ENCODE measurements around the gene U2SURP. TPM values are rescaled to one million over a fixed set of nuclear protein-coding genes. Genes with fewer than 3 reads are reported as not detected.
A peak's percentile ranks its signal among the peaks of the same experiment; 100 is the strongest.

U2SURP gene
- total RNA-seq, 6 experiments from 2014 or later: 55.3 to 71.4 (median 67.1) TPM

GRCh38 chr3:143081365-143081764 lies 80.0 kb downstream of the U2SURP start:
- H3K4me1 Mint-ChIP-seq (ENCODE audit: low read depth): peaks cover 19% of the 10 kb centered on the region
- peaks cover 5% of the 10 kb centered on the region; the same call in 1 of the 2 replicates for H3K9me3 Mint-ChIP-seq
- no peak for TF ChIP-seq CTCF (IDR thresholded peaks at IDR 0.05)
- no peaks in the 10 kb centered on the region for H3K36me3 Mint-ChIP-seq (ENCODE audit: low read depth)
- DNase-seq: no peak
- H3K27me3 Mint-ChIP-seq (ENCODE audit: insufficient read depth): peaks cover 3% of the 10 kb centered on the region; the same call in 1 of the 2 replicates
- H3K4me3 Mint-ChIP-seq: no peak overlapping the region
- no peak overlapping the region for H3K27ac Mint-ChIP-seq

- DNase-seq: no peak
- Mint-ChIP-seq H3K27me3 (ENCODE audit: insufficient read depth) (peaks cover 1% of the 10 kb centered on the region; the same call in 1 of the 2 replicates), H3K4me1 (ENCODE audit: low read depth) (peaks cover 19% of the 10 kb centered on the region), H3K4me3 (no peak overlapping the region), H3K9me3 (peaks cover 5% of the 10 kb centered on the region; the same call in 1 of the 2 replicates), H3K36me3 (ENCODE audit: low read depth) (no peaks in the 10 kb centered on the region), H3K27ac (no peak overlapping the region)
- no peak for TF ChIP-seq CTCF (IDR thresholded peaks at IDR 0.05)
Observed at GRCh38 chr3:143081844-143082778, 80.7 kb downstream of the U2SURP start.

- TF ChIP-seq CTCF (IDR thresholded peaks at IDR 0.05): no peak
- no peaks in the 10 kb centered on the region for H3K36me3 Mint-ChIP-seq (ENCODE audit: low read depth)
- peaks cover 5% of the 10 kb centered on the region; the same call in 1 of the 2 replicates for H3K9me3 Mint-ChIP-seq
- H3K27ac Mint-ChIP-seq: no peak overlapping the region
- DNase-seq: no peak
- peaks cover 1% of the 10 kb centered on the region; the same call in 1 of the 2 replicates for H3K27me3 Mint-ChIP-seq (ENCODE audit: insufficient read depth)
- peaks cover 16% of the 10 kb centered on the region for H3K4me1 Mint-ChIP-seq (ENCODE audit: low read depth)
- no peak overlapping the region for H3K4me3 Mint-ChIP-seq
Observed at GRCh38 chr3:143083781-143084180, 82.4 kb downstream of the U2SURP start.

DNA sequence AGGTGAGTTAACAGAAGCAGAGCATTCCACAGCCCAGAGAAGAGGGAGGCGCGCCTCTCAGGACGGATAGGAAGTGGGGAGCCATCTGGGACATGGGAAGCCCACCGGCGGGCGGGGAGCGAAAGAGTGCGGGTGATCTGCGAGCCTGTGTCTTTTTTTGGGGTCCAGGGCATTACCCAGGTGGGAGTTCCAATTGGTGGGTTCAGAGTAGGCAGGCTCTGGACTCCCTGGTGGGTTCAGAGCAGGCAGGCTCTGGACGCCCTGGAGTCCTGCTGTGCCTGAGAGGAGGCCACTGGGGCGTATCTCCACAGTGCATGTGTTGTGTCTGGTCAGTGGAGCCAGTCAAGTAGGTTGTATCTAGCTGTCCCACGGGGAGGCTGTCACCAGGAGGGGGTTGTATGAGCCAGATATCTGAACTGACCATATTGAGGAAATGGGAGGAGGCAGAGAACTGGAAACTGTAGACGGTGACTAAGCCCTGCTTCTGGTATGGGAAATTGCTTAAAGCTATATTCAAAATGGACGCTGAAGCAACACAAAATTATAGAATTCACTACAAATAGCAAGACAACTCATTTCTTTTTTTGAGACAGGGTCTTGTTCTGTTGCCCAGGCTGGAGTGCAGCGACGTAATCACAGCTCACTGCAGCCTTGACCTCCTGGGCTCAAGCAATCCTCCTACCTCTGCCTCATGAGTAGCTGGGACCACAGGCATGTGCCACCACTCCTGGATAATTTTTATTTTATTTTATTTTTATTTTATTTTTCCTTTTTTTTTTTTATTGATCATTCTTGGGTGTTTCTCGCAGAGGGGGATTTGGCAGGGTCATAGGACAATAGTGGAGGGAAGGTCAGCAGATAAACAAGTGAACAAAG lies 83.7 kb downstream of the U2SURP start:
- Mint-ChIP-seq H3K4me3 (no peak overlapping the region), H3K27ac (no peak overlapping the region; the same call in 1 of the 2 replicates), H3K27me3 (ENCODE audit: insufficient read depth) (peaks cover 1% of the 10 kb centered on the region; the same call in 1 of the 2 replicates), H3K4me1 (ENCODE audit: low read depth) (peaks cover 8% of the 10 kb centered on the region), H3K9me3 (peaks cover 5% of the 10 kb centered on the region; the same call in 1 of the 2 replicates), H3K36me3 (ENCODE audit: low read depth) (no peaks in the 10 kb centered on the region)
- no peak for TF ChIP-seq CTCF (IDR thresholded peaks at IDR 0.05)
- peak; percentile 34 for DNase-seq

- TF ChIP-seq CTCF (IDR thresholded peaks at IDR 0.05): no peak
- DNase-seq: no peak
Observed at GRCh38 chr3:143088835-143089234, 87.5 kb downstream of the U2SURP start.

More at GRCh38 chr3:143088835-143089234, 87.5 kb downstream of the U2SURP start:
- peaks cover 5% of the 10 kb centered on the region; the same call in 1 of the 2 replicates for H3K9me3 Mint-ChIP-seq
- H3K36me3 Mint-ChIP-seq (ENCODE audit: low read depth): no peaks in the 10 kb centered on the region
- no peak overlapping the region for H3K4me3 Mint-ChIP-seq
- H3K27ac Mint-ChIP-seq: no peak overlapping the region
- peaks cover 10% of the 10 kb centered on the region for H3K27me3 Mint-ChIP-seq (ENCODE audit: insufficient read depth)
- peaks cover 8% of the 10 kb centered on the region for H3K4me1 Mint-ChIP-seq (ENCODE audit: low read depth)

Data from HFFc6 (cell line).